HepG2 (cell line): ENCODE data around the gene U2AF1L4. TPM values are rescaled to one million over a fixed set of nuclear protein-coding genes. Genes with fewer than 3 reads are reported as not detected.

Experiments
- AGO1 ChIP-seq: fragments of 200-400 bp; formaldehyde crosslinking; IDR thresholded peaks from 2 replicates; pipeline ENCODE4 v1.6.1; 2017; ENCODE audit warnings: mild to moderate bottlenecking, low read depth, low read length, moderate library complexity; ENCODE audit not compliant: poor library complexity, severe bottlenecking
- ARID2 ChIP-seq: sonication (generic); formaldehyde crosslinking; IDR thresholded peaks from 2 replicates; pipeline ENCODE4 v1.8.1; 2022; ENCODE audit warnings: mild to moderate bottlenecking, missing genetic modification reagents, borderline replicate concordance
- FOSL2 ChIP-seq: sonication (generic); formaldehyde crosslinking; IDR thresholded peaks from 2 replicates; pipeline ENCODE4 v1.4.0; 2020; ENCODE audit warnings: missing genetic modification reagents
- HNRNPL ChIP-seq: fragments of 200-400 bp; formaldehyde crosslinking; IDR thresholded peaks from 2 replicates; pipeline ENCODE4 v1.6.1; 2017; ENCODE audit warnings: mild to moderate bottlenecking, low read depth, low read length
- IRF1 ChIP-seq: sonication (generic); formaldehyde crosslinking; IDR thresholded peaks from 2 replicates; pipeline ENCODE4 v1.4.0; 2020; ENCODE audit warnings: low read depth, mild to moderate bottlenecking, missing genetic modification reagents
- KIAA2018 ChIP-seq: sonication (generic); formaldehyde crosslinking; IDR thresholded peaks from 2 replicates; pipeline ENCODE4 v1.5.0; 2020; ENCODE audit warnings: mild to moderate bottlenecking, missing genetic modification reagents, borderline replicate concordance
- RBFOX2 ChIP-seq: fragments of 200-400 bp; formaldehyde crosslinking; IDR thresholded peaks from 2 replicates; pipeline ENCODE4 v1.6.1; 2017; ENCODE audit warnings: low read depth, mild to moderate bottlenecking, low read length
- RBM22 ChIP-seq: fragments of 200-400 bp; formaldehyde crosslinking; optimal IDR thresholded peaks from 2 replicates; pipeline ENCODE3; 2017; ENCODE audit warnings: mild to moderate bottlenecking, low read length, moderate library complexity
- TBL1XR1 ChIP-seq: fragments of 150-350 bp; IDR thresholded peaks from 2 replicates; pipeline ENCODE4 v1.6.1; 2014; ENCODE audit warnings: borderline replicate concordance, low read length; ENCODE audit not compliant: partially characterized antibody
- ZNF296 ChIP-seq: sonication (generic); formaldehyde crosslinking; conservative IDR thresholded peaks from 2 replicates; pipeline ENCODE4 v1.5.0; 2020; ENCODE audit warnings: mild to moderate bottlenecking, missing genetic modification reagents
- ZNF503 ChIP-seq: sonication (generic); formaldehyde crosslinking; IDR thresholded peaks from 2 replicates; pipeline ENCODE4 v1.4.0; 2020; ENCODE audit warnings: missing genetic modification reagents
- ZNF580 ChIP-seq: IDR thresholded peaks from 2 replicates; pipeline ENCODE4 v1.6.1; 2016; ENCODE audit warnings: low read depth, borderline replicate concordance
- ZNF672 ChIP-seq: sonication (generic); formaldehyde crosslinking; IDR thresholded peaks from 2 replicates; pipeline ENCODE4 v1.8.1; 2022; ENCODE audit warnings: missing genetic modification reagents
- ZNF710 ChIP-seq: sonication (generic); formaldehyde crosslinking; IDR thresholded peaks from 2 replicates; pipeline ENCODE4 v1.5.0; 2020; ENCODE audit warnings: mild to moderate bottlenecking, missing genetic modification reagents, borderline replicate concordance
- polyA plus RNA-seq, 8 experiments: library from polyadenylated mRNA; depleted of rRNA in 3 of 8; stranded (reverse) in 7 of 8; unstranded in 1 of 8; fragments of >200 nt; fragmentation: Illumina TruSeq in 4 of 8; extraction: Trizol in 4 of 8; gene quantifications; 2 replicates each; pipeline versions ENCODE4 v1.2.1 to v1.2.3, GENCODE V29; 2011 to 2016; ENCODE audit warnings: low read depth in 4 of 8, missing spikeins in 1 of 8, mixed read lengths in 1 of 8; ENCODE audit not compliant: insufficient read depth in 1 of 8
- total RNA-seq, 5 experiments: library from RNA; depleted of rRNA; stranded (reverse); fragments of >200 nt; fragmentation: Illumina TruSeq; extraction: Trizol; gene quantifications; 2 replicates each; pipeline ENCODE4 v1.2.3, GENCODE V29; 2016; ENCODE audit warnings: low read depth in 1 of 5

The U2AF1L4 gene
- total and polyA plus RNA-seq, 2 of the 13 experiments (the other 11 are each of a cell fraction or from before 2014, with no cell fraction given) = 7.9 to 15.4 TPM

GRCh38 chr19:35739275-35740107, 5.7 kb downstream of the U2AF1L4 start (continued):
- TF ChIP-seq KIAA2018 (CRISPR knock-in tag) (no peak), TBL1XR1 (no peak), FOSL2 (no peak), RBFOX2 (peak; percentile 58; the same call in 1 of the 2 replicates), ARID2 (no peak), AGO1 (peak; percentile 8), ZNF580 (no peak), RBM22 (peak; percentile 34), ZNF672 (CRISPR knock-in tag) (no peak), ZNF296 (CRISPR knock-in tag) (no peak), ZNF710 (CRISPR knock-in tag) (no peak), HNRNPL (0 out of 2 replicates have a peak, but pooled peaks have one; percentile 46), IRF1 (CRISPR knock-in tag) (no peak), ZNF503 (no peak)
